ENCODE data around the gene CEACAM18.
"Not testable (repeated sequence)": the region's sequence is repeated elsewhere in the genome, so short reads cannot be mapped to it uniquely, and the experiment has no call there.

GRCh38 chr19:51447510-51447909 is 30.8 kb upstream of the CEACAM18 start:
- TF ChIP-seq, protein P1, sequence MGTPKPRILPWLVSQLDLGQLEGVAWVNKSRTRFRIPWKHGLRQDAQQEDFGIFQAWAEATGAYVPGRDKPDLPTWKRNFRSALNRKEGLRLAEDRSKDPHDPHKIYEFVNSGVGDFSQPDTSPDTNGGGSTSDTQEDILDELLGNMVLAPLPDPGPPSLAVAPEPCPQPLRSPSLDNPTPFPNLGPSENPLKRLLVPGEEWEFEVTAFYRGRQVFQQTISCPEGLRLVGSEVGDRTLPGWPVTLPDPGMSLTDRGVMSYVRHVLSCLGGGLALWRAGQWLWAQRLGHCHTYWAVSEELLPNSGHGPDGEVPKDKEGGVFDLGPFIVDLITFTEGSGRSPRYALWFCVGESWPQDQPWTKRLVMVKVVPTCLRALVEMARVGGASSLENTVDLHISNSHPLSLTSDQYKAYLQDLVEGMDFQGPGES (IDR thresholded peaks at IDR 0.05; ENCODE audit: low read depth, low read length), result not testable (repeated sequence)
- not testable (repeated sequence) for TF ChIP-seq TAF1 (IDR thresholded peaks at IDR 0.05; ENCODE audit: borderline replicate concordance, low read depth, low read length)

Measured in SK-N-SH (cell line).